AG10803 (cell line): ENCODE data around the gene COX7B2.

Source experiments
- DNase-seq: peaks from one replicate; pipeline ENCODE4 v3.0.0; 2010; ENCODE audit warnings: low read depth
- H3K4me3 ChIP-seq: 2 replicates; pipeline ENCODE4 v1.5.1; 2011; ENCODE audit warnings: mild to moderate bottlenecking, low read length, control low read depth
- CTCF ChIP-seq: conservative IDR thresholded peaks from 2 replicates; pipeline ENCODE4 v1.5.1; 2011; ENCODE audit warnings: mild to moderate bottlenecking, low read length, control low read depth, inconsistent platforms

COX7B2 gene

GRCh38 chr4:46933686-46934085 is 24.6 kb upstream of the COX7B2 start:
- no peak for DNase-seq
- no peak for TF ChIP-seq CTCF
- no peak overlapping the region for H3K4me3 ChIP-seq

GRCh38 chr4:46931981-46932380 is 22.9 kb upstream of the COX7B2 start:
- no peak overlapping the region for H3K4me3 ChIP-seq
- no peak for DNase-seq
- TF ChIP-seq CTCF, result peak; percentile 32

GRCh38 chr4:46930891-46931290 is 21.8 kb upstream of the COX7B2 start:
- TF ChIP-seq CTCF, result no peak
- no peak for DNase-seq
- H3K4me3 ChIP-seq, result no peak overlapping the region

- H3K4me3 ChIP-seq, result no peak overlapping the region
- TF ChIP-seq CTCF, result no peak
- no peak for DNase-seq
Observed at GRCh38 chr4:46927201-46927600, 18.2 kb upstream of the COX7B2 start.

- no peak overlapping the region for H3K4me3 ChIP-seq
- DNase-seq, result no peak
- TF ChIP-seq CTCF, result no peak
Observed at GRCh38 chr4:46924789-46925529, 15.9 kb upstream of the COX7B2 start.

- no peak overlapping the region for H3K4me3 ChIP-seq
- TF ChIP-seq CTCF, result no peak
- no peak for DNase-seq
Observed at GRCh38 chr4:46922205-46922604, 13.2 kb upstream of the COX7B2 start.

GRCh38 chr4:46908148-46908547 is 897 bp downstream of the COX7B2 start:
- no peak for DNase-seq
- no peak overlapping the region for H3K4me3 ChIP-seq
- no peak for TF ChIP-seq CTCF
